ENCODE data around the gene NR2F1. TPM values are rescaled to one million over a fixed set of nuclear protein-coding genes. Genes with fewer than 3 reads are reported as not detected.
A peak's percentile ranks its signal among the peaks of the same experiment; 100 is the strongest.

The NR2F1 gene
- total RNA-seq, 1 donor from 2014 or later: 83.2 TPM

- TF ChIP-seq, protein P1, sequence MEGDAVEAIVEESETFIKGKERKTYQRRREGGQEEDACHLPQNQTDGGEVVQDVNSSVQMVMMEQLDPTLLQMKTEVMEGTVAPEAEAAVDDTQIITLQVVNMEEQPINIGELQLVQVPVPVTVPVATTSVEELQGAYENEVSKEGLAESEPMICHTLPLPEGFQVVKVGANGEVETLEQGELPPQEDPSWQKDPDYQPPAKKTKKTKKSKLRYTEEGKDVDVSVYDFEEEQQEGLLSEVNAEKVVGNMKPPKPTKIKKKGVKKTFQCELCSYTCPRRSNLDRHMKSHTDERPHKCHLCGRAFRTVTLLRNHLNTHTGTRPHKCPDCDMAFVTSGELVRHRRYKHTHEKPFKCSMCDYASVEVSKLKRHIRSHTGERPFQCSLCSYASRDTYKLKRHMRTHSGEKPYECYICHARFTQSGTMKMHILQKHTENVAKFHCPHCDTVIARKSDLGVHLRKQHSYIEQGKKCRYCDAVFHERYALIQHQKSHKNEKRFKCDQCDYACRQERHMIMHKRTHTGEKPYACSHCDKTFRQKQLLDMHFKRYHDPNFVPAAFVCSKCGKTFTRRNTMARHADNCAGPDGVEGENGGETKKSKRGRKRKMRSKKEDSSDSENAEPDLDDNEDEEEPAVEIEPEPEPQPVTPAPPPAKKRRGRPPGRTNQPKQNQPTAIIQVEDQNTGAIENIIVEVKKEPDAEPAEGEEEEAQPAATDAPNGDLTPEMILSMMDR (IDR thresholded peaks at IDR 0.05): no peak
- intact Hi-C loops (cut with DNase I): no loop called here
- peaks cover 3% of the 10 kb centered on the region for H3K4me1 ChIP-seq
- no peaks in the 10 kb centered on the region for H3K36me3 ChIP-seq
- ATAC-seq (no peak), DNase-seq (no peak)
- H3K4me3 ChIP-seq: peak overlapping the region; percentile 8
- H3K27me3 ChIP-seq: peaks cover 58% of the 10 kb centered on the region
- no peaks in the 10 kb centered on the region for H3K9me3 ChIP-seq
- peak overlapping the region; percentile 42 for H3K27ac ChIP-seq
These were observed 9.9 kb downstream of the NR2F1 start for GRCh38 chr5:93592883-93593282.

- Histone ChIP-seq H3K4me1 (peaks cover 3% of the 10 kb centered on the region), H3K36me3 (no peaks in the 10 kb centered on the region), H3K9me3 (no peaks in the 10 kb centered on the region), H3K27me3 (peaks cover 62% of the 10 kb centered on the region), H3K4me3 (peak overlapping the region; percentile 16), H3K27ac (peak overlapping the region; percentile 68)
- no peak for DNase-seq
- TF ChIP-seq, protein P1 (IDR thresholded peaks at IDR 0.05): no peak
- intact Hi-C loops (cut with DNase I): no loop called here
- no peak for ATAC-seq
These were observed 10.6 kb downstream of the NR2F1 start for GRCh38 chr5:93593476-93594131.

DNA sequence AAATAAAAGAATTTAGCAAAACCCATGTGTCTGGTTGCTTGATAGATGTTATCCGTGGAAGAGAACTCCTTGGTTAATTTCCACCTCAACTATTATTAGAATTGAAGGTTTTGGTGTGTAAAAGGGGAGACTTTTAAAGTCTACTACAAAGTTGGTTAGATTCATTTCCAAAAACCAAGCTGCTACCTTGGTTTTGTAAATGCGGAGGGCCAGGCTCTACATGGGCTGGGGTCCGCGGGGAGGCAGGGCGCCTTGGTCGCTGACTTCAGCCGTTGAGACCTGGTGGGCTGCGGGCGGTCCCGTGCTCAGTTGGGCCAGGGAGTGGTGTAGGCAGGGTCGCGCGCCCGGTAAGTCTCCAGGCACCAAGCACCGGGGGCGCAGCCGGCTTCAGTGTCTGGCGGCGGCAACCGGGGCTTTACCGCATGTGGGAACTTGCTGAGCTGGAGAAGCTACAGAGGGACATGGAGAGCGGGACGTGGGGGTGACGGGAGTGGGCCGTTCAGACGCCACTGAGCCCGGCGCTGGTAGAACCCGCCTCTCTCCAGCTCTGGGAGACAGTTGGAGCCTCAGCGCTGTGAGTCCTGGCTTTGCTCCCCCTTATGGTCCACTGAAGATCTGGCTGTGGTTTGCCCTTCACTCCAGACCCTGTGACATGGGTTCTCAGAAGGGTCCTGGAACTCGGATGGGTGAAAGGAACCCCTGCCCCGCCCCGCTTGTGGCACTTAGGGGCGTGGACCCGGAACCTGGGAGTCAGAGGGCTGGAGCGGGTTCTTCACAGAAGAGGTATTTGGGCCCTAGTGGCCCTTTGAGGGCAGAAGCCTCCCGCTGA lies 11.8 kb downstream of the NR2F1 start:
- Histone ChIP-seq H3K4me3 (peak overlapping the region; percentile 11), H3K27me3 (peaks cover 65% of the 10 kb centered on the region), H3K9me3 (no peaks in the 10 kb centered on the region), H3K4me1 (peaks cover 3% of the 10 kb centered on the region), H3K27ac (peak overlapping the region; percentile 68), H3K36me3 (no peaks in the 10 kb centered on the region)
- ATAC-seq (no peak), DNase-seq (no peak)
- intact Hi-C loops (cut with DNase I): no loop called here
- TF ChIP-seq, protein P1 (IDR thresholded peaks at IDR 0.05): no peak

GRCh38 chr5:93595420-93596147 lies 12.6 kb downstream of the NR2F1 start:
- peak overlapping the region; percentile 68 for H3K27ac ChIP-seq
- no peak overlapping the region for H3K4me3 ChIP-seq
- H3K9me3 ChIP-seq: no peaks in the 10 kb centered on the region
- TF ChIP-seq, protein P1 (IDR thresholded peaks at IDR 0.05): no peak
- H3K4me1 ChIP-seq: peaks cover 3% of the 10 kb centered on the region
- H3K36me3 ChIP-seq: no peaks in the 10 kb centered on the region
- no peak for DNase-seq
- intact Hi-C loops (cut with DNase I): no loop called here
- no peak for ATAC-seq
- peaks cover 73% of the 10 kb centered on the region for H3K27me3 ChIP-seq

DNA sequence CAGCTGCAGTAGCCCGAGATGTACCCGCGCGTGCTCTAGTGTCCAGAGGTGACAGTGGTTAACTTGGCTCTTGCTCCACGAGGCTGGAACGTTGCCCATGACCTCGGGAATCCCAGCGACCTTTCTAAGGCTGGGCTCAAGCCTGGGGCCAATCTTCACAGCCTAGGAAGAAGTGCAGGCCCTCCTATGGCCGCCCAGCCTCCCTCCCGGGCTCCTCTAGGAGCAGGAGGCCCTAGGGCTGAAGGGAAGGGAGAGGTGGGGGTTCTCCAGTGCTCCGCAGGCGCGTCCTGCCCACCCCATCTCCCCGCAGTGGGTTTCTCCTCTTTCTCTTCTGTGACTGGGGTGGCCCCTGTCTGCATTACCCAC lies 13.3 kb downstream of the NR2F1 start:
- H3K36me3 ChIP-seq: no peaks in the 10 kb centered on the region
- H3K27ac ChIP-seq: no peak overlapping the region
- no peak overlapping the region for H3K4me3 ChIP-seq
- ATAC-seq: no peak
- H3K9me3 ChIP-seq: no peaks in the 10 kb centered on the region
- TF ChIP-seq, protein P1 (IDR thresholded peaks at IDR 0.05): no peak
- DNase-seq: no peak
- intact Hi-C loops (cut with DNase I): no loop called here
- peaks cover 3% of the 10 kb centered on the region for H3K4me1 ChIP-seq
- peaks cover 80% of the 10 kb centered on the region for H3K27me3 ChIP-seq

Data from upper lobe of right lung (tissue), 1 donor.